H1 (cell line): Measurements from ENCODE around the gene NUP43. TPM values are rescaled to one million over a fixed set of nuclear protein-coding genes. Genes with fewer than 3 reads are reported as not detected.

Experiments used
- EZH2 ChIP-seq: fragments of 200-600 bp; sonication (generic); IDR thresholded peaks from 2 replicates; pipeline ENCODE4 v1.7.1; 2012; ENCODE audit warnings: low read depth, mild to moderate bottlenecking, moderate library complexity, low read length, inconsistent platforms; ENCODE audit not compliant: severe bottlenecking
- HDAC6 ChIP-seq: IDR thresholded peaks from one replicate; pipeline ENCODE4 v1.7.1; 2012; ENCODE audit warnings: low read depth, mild to moderate bottlenecking, inconsistent platforms, low read length, moderate library complexity
- RBBP5 ChIP-seq: IDR thresholded peaks from 2 replicates; pipeline ENCODE4 v1.7.1; 2012; ENCODE audit warnings: low read depth, mild to moderate bottlenecking, inconsistent platforms, low read length, moderate library complexity, borderline replicate concordance
- SRF ChIP-seq: IDR thresholded peaks from 2 replicates; pipeline ENCODE4 v1.6.1; 2011; ENCODE audit warnings: mild to moderate bottlenecking, low read depth, low read length, moderate library complexity
- TEAD4 ChIP-seq: IDR thresholded peaks from 2 replicates; pipeline ENCODE4 v1.6.1; 2012; ENCODE audit warnings: low read depth, low read length, inconsistent platforms, mixed read lengths
- polyA plus RNA-seq, 7 experiments: library from polyadenylated mRNA; depleted of rRNA in 3 of 7; stranded (reverse) in 5 of 7; unstranded in 2 of 7; fragments of >200 nt in 5 of 7; fragments of 200-250 nt in 2 of 7; gene quantifications; 1 replicate in 5 of 7; 2 replicates in 1 of 7; 4 replicates in 1 of 7; pipeline versions ENCODE4 v1.2.1 to v1.2.3, GENCODE V29; 2011 to 2013; ENCODE audit warnings: missing spikeins in 2 of 7, mixed read lengths in 2 of 7
- total RNA-seq: library from RNA; stranded (reverse); fragmentation: NEBNext Ultra II Directional; extraction: Animal tissue kit (Norgen Biotek cat#: 25700); gene quantifications from 2 replicates; pipeline ENCODE4 v1.2.1, GENCODE V29; 2021

Gene NUP43
- total and polyA plus RNA-seq, 2 of the 8 experiments (the other 6 are each of a cell fraction or from before 2014, with no cell fraction given) = 25.2 to 83.4 TPM

GRCh38 chr6:149771925-149772324 is 25.6 kb upstream of the NUP43 start (continued):
- no peak for TF ChIP-seq EZH2
- TF ChIP-seq RBBP5 = no peak
- no peak for TF ChIP-seq SRF
- TF ChIP-seq HDAC6 = no peak
- no peak for TF ChIP-seq TEAD4
